ENCODE results near the gene MYO3B.

DNA sequence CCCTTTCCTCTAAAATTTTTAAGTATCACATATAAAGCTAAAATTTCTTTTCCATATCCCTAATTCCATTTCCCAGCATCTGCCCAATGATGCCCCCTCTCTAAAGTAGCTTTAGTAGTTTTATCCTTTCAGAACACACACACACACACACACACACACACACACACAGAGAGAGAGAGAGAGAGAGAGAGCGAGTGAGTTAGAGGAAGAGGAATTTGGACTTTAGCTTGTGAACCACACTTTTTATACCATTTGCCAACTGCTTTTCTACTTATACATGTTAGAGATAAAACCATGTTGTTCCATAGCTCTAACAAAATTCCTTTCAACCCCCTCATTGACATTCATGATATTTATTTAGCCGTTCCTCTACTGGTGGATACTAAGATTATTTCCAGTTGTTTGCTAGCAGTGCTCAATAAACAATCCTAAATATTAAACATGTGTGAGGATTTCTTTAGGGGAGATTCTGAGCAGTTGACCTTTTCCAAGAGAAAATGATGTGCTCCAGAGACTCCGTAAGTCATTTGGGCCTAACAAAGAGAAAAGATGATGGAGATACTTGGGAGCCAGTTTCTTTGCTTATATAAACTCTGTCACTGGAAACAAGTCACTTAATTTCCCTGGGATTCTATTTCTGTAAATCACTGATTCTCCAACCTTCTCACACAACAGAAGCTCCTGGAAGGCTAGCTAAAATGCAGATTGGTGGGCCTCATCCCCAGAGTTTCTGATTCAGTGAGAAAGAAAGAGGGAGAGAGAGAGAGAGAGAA, 307.5 kb downstream of the MYO3B start:
- TF ChIP-seq, protein P1, sequence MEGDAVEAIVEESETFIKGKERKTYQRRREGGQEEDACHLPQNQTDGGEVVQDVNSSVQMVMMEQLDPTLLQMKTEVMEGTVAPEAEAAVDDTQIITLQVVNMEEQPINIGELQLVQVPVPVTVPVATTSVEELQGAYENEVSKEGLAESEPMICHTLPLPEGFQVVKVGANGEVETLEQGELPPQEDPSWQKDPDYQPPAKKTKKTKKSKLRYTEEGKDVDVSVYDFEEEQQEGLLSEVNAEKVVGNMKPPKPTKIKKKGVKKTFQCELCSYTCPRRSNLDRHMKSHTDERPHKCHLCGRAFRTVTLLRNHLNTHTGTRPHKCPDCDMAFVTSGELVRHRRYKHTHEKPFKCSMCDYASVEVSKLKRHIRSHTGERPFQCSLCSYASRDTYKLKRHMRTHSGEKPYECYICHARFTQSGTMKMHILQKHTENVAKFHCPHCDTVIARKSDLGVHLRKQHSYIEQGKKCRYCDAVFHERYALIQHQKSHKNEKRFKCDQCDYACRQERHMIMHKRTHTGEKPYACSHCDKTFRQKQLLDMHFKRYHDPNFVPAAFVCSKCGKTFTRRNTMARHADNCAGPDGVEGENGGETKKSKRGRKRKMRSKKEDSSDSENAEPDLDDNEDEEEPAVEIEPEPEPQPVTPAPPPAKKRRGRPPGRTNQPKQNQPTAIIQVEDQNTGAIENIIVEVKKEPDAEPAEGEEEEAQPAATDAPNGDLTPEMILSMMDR (IDR thresholded peaks at IDR 0.05): no peak
- no peak for TF ChIP-seq EZH2 (IDR thresholded peaks at IDR 0.05; ENCODE audit: borderline replicate concordance, insufficient read depth, low read depth, low read length, poor library complexity, severe bottlenecking)

Data from B cell (primary cell).